Activated T-cell treated with anti-CD3 and anti-CD28 coated beads, Interleukin-2, amount 50 U/mL, for 48 hours (primary cell): ENCODE results near the gene ADAMTS2.

Experiments
- DNase-seq, 2 experiments: peaks; one replicate each; pipeline ENCODE4 v3.0.0-alpha.2; 2020

Gene ADAMTS2

GRCh38 chr5:179343719-179344430 is 1.4 kb downstream of the ADAMTS2 start:
- peak; percentile 34 to 50 for DNase-seq

GRCh38 chr5:179343021-179343718 is 2.1 kb downstream of the ADAMTS2 start:
- peak in 1 of 2 experiments; percentile 18 for DNase-seq

- no peak for DNase-seq
These were observed 2.7 kb downstream of the ADAMTS2 start for GRCh38 chr5:179342577-179342976.

- DNase-seq: no peak
These were observed 4.8 kb downstream of the ADAMTS2 start for GRCh38 chr5:179340465-179340864.

- DNase-seq: no peak
These were observed 5.3 kb downstream of the ADAMTS2 start for GRCh38 chr5:179339996-179340395.

- no peak for DNase-seq
These were observed 6.2 kb downstream of the ADAMTS2 start for GRCh38 chr5:179339081-179339480.

- DNase-seq: no peak
These were observed 7.2 kb downstream of the ADAMTS2 start for GRCh38 chr5:179337796-179338676.

- no peak for DNase-seq
These were observed 8.1 kb downstream of the ADAMTS2 start for GRCh38 chr5:179336871-179337795.

GRCh38 chr5:179336126-179336870 is 9.0 kb downstream of the ADAMTS2 start:
- no peak for DNase-seq

- no peak for DNase-seq
These were observed 11.2 kb downstream of the ADAMTS2 start for GRCh38 chr5:179333796-179334761.

GRCh38 chr5:179332741-179333290 is 12.4 kb downstream of the ADAMTS2 start:
- no peak for DNase-seq

GRCh38 chr5:179331591-179332375 is 13.5 kb downstream of the ADAMTS2 start:
- DNase-seq: no peak

GRCh38 chr5:179330186-179330900 is 14.9 kb downstream of the ADAMTS2 start:
- no peak for DNase-seq

- DNase-seq: no peak
These were observed 17.0 kb downstream of the ADAMTS2 start for GRCh38 chr5:179328291-179328690.

GRCh38 chr5:179327021-179327735 is 18.1 kb downstream of the ADAMTS2 start:
- no peak for DNase-seq

- DNase-seq: no peak
These were observed 18.9 kb downstream of the ADAMTS2 start for GRCh38 chr5:179326122-179326927.
